Thoracic aorta (tissue), 2 donors: ENCODE results near the gene SLC7A5. TPM values are rescaled to one million over a fixed set of nuclear protein-coding genes. Genes with fewer than 3 reads are reported as not detected.
"Not testable (repeated sequence)": the region's sequence is repeated elsewhere in the genome, so short reads cannot be mapped to it uniquely, and the experiment has no call there.

ENCODE experiments used
- ATAC-seq: fragments of 150-250 bp; one replicate; pipeline ENCODE4 v1.8.0; 2017; ENCODE audit warnings: low read depth; ENCODE audit not compliant: insufficient number of reproducible peaks, low FRiP score
- DNase-seq: peaks from one replicate; pipeline ENCODE4 v3.0.0-alpha.2; 2020; ENCODE audit warnings: low spot score
- H3K27ac ChIP-seq, 2 donors: fragments of 200-600 bp; sonication (generic); 1 replicate in 1 of 2; 2 replicates in 1 of 2; pipeline ENCODE4 v1.5.1; 2016; ENCODE audit warnings: mild to moderate bottlenecking in 2 of 2, moderate library complexity in 2 of 2
- H3K27me3 ChIP-seq: fragments of 200-600 bp; sonication (generic); replicated peaks from 2 replicates; pipeline ENCODE4 v1.6.0; 2016; ENCODE audit warnings: mild to moderate bottlenecking; ENCODE audit not compliant: insufficient read depth
- H3K36me3 ChIP-seq: fragments of 200-600 bp; sonication (generic); one replicate; pipeline ENCODE4 v1.5.1; 2016
- H3K4me1 ChIP-seq, 2 donors: fragments of 200-600 bp; sonication (generic); 1 replicate in 1 of 2; 2 replicates in 1 of 2; pipeline versions ENCODE4 v1.5.1 to v1.6.0; 2016; ENCODE audit warnings: low read depth in 2 of 2, mild to moderate bottlenecking in 1 of 2; ENCODE audit not compliant: control insufficient read depth in 1 of 2
- H3K4me3 ChIP-seq: fragments of 200-600 bp; sonication (generic); 2 replicates; pipeline ENCODE4 v1.5.1; 2016; ENCODE audit warnings: mild to moderate bottlenecking
- H3K9me3 ChIP-seq: fragments of 200-600 bp; sonication (generic); 2 replicates; pipeline ENCODE4 v1.5.1; 2016
- total RNA-seq, 2 donors: library from RNA; depleted of rRNA; stranded (reverse); fragments of >200 nt; gene quantifications; one replicate each; pipeline versions ENCODE4 v1.1.0 to v1.2.3, GENCODE V29; 2016
- TF ChIP-seq, protein P1 (sequence below): fragments of 200-600 bp; sonication (generic); IDR thresholded peaks from one replicate; pipeline ENCODE4 v1.5.1; 2019; ENCODE audit warnings: antibody characterized with exemption

SLC7A5 gene
- total RNA-seq, 2 donors from 2014 or later: 2.7 to 33.7 TPM

DNA sequence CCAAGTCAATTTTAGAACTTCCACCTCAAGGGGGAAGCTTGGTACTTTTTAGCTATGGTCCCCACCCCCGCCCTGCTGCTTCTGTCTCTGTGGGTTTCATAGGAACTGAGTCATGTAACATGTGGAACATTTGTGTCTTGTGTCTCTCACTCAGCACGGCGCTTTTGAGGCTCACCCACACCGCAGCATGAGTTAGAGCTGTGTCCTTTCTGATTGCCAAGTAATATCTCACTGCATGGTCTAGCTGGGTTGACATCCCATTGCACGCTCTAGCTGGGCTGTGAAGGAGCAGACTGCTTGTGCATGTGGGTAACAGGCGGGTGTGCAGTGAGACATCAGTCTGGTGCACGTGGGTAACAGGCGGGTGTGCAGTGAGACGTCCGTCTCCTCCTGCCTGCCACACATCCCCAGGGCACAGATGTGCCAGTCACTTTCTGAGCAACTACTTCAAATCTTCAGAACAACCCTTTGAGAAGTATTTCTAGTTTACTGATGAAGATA is 26.4 kb upstream of the SLC7A5 start:
- Histone ChIP-seq H3K27ac (peak overlapping the region in 1 of 2 donors; percentile 12), H3K36me3 (no peaks in the 10 kb centered on the region), H3K4me3 (no peak overlapping the region), H3K4me1 (peaks cover 25 to 58% of the 10 kb centered on the region in 2 donors), H3K9me3 (no peaks in the 10 kb centered on the region), H3K27me3 (no peaks in the 10 kb centered on the region)
- DNase-seq (no peak), ATAC-seq (no peak)
- TF ChIP-seq, protein P1, sequence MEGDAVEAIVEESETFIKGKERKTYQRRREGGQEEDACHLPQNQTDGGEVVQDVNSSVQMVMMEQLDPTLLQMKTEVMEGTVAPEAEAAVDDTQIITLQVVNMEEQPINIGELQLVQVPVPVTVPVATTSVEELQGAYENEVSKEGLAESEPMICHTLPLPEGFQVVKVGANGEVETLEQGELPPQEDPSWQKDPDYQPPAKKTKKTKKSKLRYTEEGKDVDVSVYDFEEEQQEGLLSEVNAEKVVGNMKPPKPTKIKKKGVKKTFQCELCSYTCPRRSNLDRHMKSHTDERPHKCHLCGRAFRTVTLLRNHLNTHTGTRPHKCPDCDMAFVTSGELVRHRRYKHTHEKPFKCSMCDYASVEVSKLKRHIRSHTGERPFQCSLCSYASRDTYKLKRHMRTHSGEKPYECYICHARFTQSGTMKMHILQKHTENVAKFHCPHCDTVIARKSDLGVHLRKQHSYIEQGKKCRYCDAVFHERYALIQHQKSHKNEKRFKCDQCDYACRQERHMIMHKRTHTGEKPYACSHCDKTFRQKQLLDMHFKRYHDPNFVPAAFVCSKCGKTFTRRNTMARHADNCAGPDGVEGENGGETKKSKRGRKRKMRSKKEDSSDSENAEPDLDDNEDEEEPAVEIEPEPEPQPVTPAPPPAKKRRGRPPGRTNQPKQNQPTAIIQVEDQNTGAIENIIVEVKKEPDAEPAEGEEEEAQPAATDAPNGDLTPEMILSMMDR: no peak

DNA sequence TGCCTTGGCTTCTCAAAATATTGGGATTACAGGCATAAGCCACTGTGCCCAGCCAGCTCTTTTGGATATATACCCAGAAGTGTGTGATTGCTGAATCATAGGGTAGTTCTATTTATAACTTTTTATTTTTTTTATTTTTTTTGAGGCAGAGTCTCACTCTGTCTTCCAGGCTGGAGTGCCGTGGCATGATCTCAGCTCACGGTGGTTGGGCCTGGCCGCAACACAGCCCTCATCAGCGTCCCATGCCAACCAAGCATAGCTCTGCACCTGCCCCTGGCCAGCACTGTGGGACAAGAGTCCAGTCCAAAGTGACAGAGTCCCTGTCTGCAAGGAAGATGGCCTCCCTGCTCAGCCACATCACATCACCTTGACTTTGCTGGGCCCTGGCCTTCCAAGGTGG is 24.7 kb upstream of the SLC7A5 start:
- H3K4me3 ChIP-seq, DNase-seq, H3K27me3 ChIP-seq, H3K9me3 ChIP-seq, H3K36me3 ChIP-seq: not testable (repeated sequence)
- H3K4me1 ChIP-seq: peaks cover 25 to 58% of the 10 kb centered on the region in 2 donors
- peak; percentile 83 for ATAC-seq
- H3K27ac ChIP-seq: peak overlapping the region; percentile 63 to 68

DNA sequence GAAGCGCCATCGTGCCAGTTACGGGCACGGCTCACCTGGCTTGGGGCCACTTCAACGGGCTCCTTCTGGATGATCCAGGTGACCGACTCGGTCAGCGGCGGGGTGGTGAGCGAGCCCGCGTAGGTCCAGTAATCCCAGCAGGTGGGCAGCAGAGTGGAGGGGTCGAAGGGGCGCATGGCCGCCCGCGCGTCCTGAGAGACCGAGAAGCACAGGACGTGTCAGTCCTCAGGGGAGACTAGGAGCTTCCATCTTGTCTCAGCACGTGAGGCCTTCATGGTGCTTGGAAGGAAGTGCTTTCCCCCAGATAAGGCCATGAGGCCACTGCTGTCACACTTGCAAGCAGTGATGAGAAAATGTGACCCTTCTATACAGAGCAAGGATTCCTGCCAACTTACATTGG is 22.5 kb upstream of the SLC7A5 start:
- no peak for DNase-seq
- no peak for ATAC-seq
- Histone ChIP-seq H3K4me3 (no peak overlapping the region), H3K4me1 (peaks cover 14 to 40% of the 10 kb centered on the region in 2 donors), H3K27ac (no peak overlapping the region), H3K27me3 (no peaks in the 10 kb centered on the region), H3K36me3 (no peaks in the 10 kb centered on the region), H3K9me3 (no peaks in the 10 kb centered on the region)
- TF ChIP-seq, protein P1: no peak

DNA sequence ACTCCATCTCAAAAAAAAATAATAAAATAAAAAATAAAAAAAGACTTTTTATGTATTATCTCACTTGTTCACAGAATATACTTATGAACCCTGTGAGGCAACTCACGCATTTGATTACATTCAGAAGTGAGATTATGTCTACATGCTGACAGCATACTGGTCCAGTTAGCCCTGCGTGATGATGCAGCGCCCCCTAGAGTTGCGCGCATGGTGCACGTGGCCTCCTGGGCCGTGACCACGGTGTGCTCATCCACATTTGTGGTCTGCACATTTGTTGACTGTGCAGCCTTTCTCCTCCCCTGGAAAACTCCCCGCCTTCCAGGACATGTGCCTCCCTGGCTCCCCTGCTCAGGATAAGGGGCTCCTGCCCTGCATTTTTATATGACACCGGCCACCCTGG is 20.5 kb upstream of the SLC7A5 start:
- H3K9me3 ChIP-seq, H3K36me3 ChIP-seq, H3K4me3 ChIP-seq, ATAC-seq, H3K27ac ChIP-seq, H3K27me3 ChIP-seq, DNase-seq: not testable (repeated sequence)
- H3K4me1 ChIP-seq: peaks cover 14 to 21% of the 10 kb centered on the region in 2 donors

DNA sequence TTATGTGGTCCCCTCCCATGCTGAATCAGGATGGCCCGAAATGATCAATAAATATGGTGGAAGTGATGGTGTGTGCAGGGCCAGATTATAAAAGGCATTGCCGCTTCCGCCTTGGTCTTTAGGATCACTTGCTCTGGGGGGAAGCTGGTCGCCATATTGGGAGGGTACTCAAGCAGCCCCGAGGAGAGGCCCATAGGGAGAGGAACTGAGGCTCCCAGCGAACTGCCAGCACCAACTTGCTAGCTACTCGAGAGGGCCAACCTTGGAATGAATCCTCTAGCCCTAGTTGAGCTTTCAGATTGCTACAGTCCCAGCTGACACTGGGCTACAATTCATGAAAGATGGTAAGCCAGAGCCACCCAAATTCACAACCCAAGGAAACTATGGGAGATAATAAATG is 19.0 kb upstream of the SLC7A5 start:
- not testable (repeated sequence) for ATAC-seq

DNA sequence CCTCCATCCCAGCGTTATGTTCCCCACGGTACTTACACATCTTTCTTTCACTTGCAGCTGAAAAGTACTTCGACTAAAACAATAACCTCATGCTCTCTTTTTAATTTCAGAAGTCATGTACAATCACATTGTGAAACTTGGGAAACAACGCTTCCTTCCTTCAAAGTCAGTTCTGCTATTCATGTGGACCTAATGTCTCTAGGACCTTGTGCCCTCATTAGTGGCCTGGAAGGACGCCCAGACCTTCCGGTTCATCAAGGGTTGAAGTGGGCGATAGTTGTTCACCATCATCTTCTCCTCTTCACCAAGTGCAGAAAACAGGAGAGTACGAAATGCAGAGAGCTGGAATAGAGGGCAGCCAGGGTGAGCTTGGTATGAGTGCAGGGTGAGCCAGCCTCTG is 18.6 kb upstream of the SLC7A5 start:
- not testable (repeated sequence) for ATAC-seq

More for the DNA sequence above, 19.0 kb upstream of the SLC7A5 start:
- H3K27me3 ChIP-seq, H3K4me1 ChIP-seq, H3K27ac ChIP-seq, H3K9me3 ChIP-seq, H3K36me3 ChIP-seq, DNase-seq, H3K4me3 ChIP-seq: not testable (repeated sequence)

DNA sequence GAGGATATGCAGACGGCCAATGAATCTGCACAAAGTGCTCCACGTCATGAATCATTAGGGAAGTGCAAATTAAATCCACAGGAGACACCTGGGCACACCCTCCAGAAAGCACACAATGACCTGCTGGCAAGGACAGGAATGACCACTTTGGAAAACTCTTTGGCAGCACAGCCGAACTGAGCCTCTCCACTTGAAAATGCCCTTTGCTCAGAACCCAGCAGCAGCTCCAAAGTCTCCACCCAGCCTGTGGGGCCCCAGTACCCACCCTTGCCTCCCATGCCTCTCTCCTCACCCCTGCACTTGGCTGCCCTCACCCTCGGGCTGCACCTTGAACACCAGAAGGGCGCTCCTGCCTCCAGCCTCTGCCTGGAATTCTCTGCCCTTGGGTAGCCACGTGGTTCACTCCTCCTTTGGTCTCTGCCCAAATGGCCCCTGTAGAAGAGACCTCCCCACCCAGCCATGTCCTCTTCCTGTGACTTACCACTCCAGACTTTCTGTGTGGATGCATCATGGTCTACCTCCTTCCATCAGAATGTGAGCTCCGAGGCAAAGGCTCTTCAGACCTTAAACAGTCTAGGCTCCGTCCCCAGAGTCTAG is 16.2 kb upstream of the SLC7A5 start:
- not testable (repeated sequence) for H3K27me3 ChIP-seq, H3K36me3 ChIP-seq, DNase-seq, H3K27ac ChIP-seq, H3K9me3 ChIP-seq, ATAC-seq, H3K4me3 ChIP-seq, H3K4me1 ChIP-seq

More for the DNA sequence above, 18.6 kb upstream of the SLC7A5 start:
- not testable (repeated sequence) for DNase-seq, H3K9me3 ChIP-seq, H3K27ac ChIP-seq, H3K4me3 ChIP-seq, H3K27me3 ChIP-seq, H3K4me1 ChIP-seq, H3K36me3 ChIP-seq
